Hippocampal formation (tissue), 2 donors: ENCODE data around the gene TSPY9.
"Not testable (repeated sequence)": the region's sequence is repeated elsewhere in the genome, so short reads cannot be mapped to it uniquely, and the experiment has no call there.

ENCODE experiments used
- DNase-seq, 2 donors: peaks; one replicate each; lab custom pipeline; 2025; lab: John Stamatoyannopoulos, UW

Gene TSPY9, protein sequence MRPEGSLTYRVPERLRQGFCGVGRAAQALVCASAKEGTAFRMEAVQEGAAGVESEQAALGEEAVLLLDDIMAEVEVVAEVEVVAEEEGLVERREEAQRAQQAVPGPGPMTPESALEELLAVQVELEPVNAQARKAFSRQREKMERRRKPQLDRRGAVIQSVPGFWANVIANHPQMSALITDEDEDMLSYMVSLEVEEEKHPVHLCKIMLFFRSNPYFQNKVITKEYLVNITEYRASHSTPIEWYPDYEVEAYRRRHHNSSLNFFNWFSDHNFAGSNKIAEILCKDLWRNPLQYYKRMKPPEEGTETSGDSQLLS

DNA sequence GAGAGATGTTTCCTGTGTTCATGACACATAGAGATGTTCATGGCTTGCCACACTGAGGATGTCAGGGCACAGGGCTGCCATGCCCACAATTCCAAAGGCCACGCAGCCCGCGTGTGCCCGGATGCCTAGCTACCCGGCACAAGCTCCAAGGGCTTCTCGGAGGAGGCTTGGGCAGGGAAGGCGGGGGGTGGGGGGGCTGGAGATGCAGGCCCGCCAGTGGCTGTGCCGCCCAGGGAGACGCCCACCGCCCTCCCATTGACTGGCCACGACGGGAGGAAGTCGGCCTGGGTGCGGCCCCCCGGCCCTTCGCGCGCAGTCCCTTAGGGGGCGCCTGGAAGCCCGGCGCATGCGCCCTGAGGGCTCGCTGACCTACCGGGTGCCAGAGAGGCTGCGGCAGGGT, at the start of gene TSPY9:
TSS of gene TSPY9 (plus strand) at position 301 of the 400 bp plus-strand sequence. CDS start at position 347, 46 bp downstream.
- not testable (repeated sequence) for DNase-seq

DNA sequence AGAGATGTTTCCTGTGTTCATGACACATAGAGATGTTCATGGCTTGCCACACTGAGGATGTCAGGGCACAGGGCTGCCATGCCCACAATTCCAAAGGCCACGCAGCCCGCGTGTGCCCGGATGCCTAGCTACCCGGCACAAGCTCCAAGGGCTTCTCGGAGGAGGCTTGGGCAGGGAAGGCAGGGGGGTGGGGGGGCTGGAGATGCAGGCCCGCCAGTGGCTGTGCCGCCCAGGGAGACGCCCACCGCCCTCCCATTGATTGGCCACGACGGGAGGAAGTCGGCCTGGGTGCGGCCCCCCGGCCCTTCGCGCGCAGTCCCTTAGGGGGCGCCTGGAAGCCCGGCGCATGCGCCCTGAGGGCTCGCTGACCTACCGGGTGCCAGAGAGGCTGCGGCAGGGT, 20.4 kb upstream of the TSPY9 start, which contains the start of gene TSPY1:
TSS of gene TSPY1 (plus strand) at position 301 of the 400 bp plus-strand sequence. CDS start at position 347, 46 bp downstream.
- DNase-seq: not testable (repeated sequence)

DNA sequence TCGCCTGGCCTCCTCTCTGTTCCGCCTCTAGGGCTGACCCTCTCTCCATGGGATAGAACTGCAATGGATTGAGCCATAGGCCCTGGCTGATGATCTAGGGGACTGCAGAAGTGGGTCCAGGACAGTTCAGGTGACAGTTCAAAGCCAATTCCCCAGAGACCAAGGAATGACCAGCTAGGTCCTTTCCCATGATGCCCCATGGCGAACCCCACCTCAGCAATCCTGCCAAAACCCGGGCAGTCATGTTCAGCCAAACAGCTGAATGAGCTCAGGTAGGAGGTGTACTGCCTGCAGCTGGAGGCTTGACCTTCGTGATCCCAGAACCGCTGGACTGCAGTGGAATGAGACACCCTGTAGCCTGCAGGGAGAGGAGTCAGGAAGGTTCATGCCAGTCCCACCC, 17.3 kb downstream of the TSPY9 start:
- DNase-seq: not testable (repeated sequence)

DNA sequence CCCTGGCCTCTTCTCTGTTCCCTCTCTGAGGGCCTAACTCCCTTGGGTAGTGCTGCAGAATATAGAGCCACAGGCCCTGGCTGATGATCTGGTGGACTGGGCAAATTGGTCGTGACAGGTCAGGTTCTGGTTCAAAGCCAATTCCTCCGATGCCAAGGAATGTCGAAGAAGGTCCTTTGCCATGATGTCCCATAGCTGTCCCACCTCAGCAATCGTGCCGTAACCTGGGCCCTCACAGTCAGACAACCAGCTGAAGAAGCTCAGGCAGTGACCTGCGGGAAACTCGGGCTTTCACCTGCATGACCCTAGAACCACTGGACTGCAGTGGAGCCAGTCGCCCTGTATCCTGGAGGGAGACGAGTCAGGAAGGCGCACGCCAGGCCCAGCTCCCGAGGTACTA, 29.2 kb downstream of the TSPY9 start:
- not testable (repeated sequence) for DNase-seq

DNA sequence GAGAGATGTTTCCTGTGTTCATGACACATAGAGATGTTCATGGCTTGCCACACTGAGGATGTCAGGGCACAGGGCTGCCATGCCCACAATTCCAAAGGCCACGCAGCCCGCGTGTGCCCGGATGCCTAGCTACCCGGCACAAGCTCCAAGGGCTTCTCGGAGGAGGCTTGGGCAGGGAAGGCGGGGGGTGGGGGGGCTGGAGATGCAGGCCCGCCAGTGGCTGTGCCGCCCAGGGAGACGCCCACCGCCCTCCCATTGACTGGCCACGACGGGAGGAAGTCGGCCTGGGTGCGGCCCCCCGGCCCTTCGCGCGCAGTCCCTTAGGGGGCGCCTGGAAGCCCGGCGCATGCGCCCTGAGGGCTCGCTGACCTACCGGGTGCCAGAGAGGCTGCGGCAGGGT, 40.5 kb downstream of the TSPY9 start, which contains the start of gene TSPY10:
TSS of gene TSPY10 (plus strand) at position 301 of the 400 bp plus-strand sequence. CDS start at position 347, 46 bp downstream.
- DNase-seq: not testable (repeated sequence)
